ENCODE data around the gene IPPK.

Gene IPPK, protein sequence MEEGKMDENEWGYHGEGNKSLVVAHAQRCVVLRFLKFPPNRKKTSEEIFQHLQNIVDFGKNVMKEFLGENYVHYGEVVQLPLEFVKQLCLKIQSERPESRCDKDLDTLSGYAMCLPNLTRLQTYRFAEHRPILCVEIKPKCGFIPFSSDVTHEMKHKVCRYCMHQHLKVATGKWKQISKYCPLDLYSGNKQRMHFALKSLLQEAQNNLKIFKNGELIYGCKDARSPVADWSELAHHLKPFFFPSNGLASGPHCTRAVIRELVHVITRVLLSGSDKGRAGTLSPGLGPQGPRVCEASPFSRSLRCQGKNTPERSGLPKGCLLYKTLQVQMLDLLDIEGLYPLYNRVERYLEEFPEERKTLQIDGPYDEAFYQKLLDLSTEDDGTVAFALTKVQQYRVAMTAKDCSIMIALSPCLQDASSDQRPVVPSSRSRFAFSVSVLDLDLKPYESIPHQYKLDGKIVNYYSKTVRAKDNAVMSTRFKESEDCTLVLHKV

DNA sequence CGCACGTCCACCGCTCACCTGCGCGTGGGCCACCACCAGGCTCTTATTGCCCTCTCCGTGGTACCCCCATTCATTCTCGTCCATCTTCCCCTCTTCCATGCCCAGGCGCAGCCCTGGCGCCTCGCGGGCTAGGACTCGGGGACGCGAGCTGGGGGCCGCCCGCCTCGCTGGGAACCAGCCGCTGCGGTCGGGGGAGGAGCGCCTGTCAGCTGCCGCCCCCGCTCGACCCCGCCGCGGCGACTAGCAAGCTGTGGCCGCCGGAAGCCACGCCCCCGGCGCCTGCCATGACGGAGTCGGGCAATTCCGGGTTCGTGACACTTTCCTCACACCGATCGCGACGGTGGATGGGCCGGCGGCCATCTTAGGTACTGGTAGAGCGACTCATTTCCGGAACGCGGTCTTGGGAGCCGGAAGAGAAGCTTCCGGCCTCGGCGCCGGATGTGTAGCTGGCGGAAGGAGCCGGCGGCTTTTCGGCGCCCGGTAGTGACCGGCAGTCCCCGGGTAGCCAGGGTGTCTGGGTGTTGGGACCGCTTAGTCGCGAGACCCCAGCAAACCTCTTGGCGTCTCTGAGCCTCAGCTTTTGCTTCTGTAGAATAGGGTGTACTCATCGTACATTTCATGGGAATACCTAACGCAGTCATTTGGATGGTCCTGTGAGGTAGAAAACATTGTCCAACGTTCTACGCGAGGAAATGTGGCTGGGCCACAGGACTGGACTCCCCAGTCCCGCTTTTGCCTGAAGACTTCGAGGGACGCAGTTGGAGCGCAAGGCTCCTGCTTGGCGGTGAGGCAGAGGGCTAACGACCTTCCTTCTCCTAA lies at the start of gene IPPK:
TSS of gene IPPK (minus strand) at position 242 of the 819 bp plus-strand sequence. CDS start at position 99, 143 bp downstream.
- in situ Hi-C loops (cut with MboI; ENCODE audit: low sequenced_read_pairs), result no loop called here

DNA sequence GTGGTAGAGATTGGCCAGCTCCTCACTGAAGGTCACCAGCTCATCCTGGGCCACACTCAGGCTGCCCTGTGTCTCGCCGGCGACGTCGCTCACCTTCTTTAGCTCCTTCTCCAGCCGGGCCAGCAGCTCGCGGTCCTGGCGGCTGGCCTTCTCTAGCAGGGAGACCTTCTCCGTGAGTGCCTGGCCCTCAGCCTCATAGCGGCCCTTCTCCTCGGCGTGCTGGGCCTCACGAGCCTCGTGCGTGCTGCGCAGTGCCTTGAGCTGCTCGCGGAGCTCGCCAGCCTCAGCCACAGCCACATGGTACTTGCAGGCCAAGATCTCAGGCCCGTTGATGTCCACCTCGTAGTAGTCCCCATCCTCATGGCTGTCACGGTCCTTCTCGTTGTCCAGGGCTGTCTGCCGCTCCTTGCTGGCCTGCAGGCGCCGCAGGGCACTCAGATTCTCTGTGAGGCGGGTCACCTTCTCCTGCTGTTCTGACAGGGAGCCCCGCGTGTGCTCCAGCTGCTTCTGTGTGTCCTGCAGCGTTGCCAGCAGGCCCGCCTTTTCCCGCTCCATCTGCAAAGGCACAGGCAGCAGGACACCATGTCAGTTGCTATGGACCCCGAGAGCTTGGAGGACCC lies 49.2 kb upstream of the IPPK start:
- in situ Hi-C loops (cut with MboI; ENCODE audit: low sequenced_read_pairs), result no loop called here

DNA sequence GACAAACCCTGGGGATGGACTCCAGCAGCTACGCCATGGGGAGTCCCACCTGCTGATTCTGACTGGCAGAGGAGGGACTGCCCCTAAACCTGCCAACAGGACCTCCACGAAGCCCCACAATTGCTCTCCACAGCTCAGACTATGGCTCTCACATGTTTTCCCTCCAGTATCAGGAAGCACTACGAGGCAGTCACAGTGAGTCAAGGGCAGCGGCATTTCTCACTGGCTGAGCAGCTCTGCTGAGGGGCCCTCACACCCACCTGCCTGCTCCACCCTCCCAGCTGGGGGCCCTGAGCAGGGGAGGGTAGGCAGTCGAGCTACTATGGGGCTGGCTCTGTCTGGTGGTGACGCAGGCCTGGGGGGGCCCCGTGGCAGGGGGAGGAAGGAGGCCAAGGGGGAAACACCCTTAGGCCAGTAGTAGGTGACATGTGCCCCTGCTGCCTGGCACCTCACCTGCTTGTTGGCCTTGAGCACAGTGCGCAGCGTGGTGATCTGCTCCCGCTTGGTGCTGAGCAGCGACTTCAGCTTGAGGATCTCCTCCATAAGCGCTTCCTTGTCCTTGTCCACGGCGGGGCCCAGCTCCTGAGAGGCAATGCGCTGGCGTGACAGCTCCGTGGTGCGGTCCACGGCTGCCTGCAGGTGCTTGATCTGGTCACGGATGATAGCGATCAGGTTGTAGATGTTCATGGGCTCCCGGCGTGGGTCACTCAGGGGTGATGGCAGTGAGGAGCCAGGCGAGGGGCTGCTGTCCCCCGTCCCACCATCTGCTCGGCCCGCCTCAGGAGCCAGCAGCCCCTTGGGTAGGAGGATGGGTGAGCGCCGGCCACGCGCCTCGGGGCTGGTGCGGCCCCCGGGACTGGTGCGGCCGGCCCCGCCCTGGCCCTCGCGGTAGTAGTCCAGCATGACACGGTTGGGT lies 48.4 kb upstream of the IPPK start:
- in situ Hi-C loops (cut with MboI; ENCODE audit: low sequenced_read_pairs), result no loop called here

GRCh38 chr9:92717201-92718085 lies 47.5 kb upstream of the IPPK start:
- in situ Hi-C loops (cut with MboI; ENCODE audit: low sequenced_read_pairs), result no loop called here

- in situ Hi-C loops (cut with MboI; ENCODE audit: low sequenced_read_pairs), result no loop called here
Measured at GRCh38 chr9:92716557-92716956, 46.6 kb upstream of the IPPK start.

DNA sequence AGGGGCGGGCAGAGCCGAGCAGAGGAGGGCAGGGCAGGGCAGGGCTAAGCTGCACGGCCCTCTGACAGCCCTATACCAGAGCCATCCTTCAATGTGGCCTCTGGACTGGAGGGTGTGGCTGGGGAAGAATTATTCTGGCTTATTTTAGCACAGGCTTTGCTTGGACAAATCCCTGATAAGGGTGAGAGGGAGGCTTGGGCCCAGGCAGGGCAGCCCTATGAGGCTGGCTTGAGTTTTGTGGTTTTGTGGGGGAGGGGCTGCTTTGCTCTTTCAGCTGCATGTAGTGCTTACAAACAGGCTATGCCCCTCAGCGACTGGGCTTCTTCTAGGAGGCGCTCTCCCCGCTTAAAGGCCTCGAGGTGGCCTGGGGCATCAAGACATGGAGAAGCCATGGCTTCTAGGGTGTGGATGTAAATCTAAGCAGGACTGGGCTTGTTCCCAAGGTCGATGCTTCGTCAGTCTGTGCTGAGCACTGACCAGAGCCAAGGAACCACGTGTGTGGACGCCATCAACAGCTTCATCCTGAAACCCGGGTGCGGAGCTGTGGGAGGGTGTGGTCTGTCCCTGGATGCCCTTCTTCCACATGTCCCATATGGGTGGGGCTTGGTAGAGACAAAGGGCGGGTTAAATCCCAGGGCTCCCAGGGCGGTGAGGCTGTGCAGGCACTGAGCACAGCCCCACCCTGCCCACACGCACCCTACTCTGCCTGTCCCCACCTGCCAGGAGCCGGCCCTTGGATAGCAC lies 45.7 kb upstream of the IPPK start:
- in situ Hi-C loops (cut with MboI; ENCODE audit: low sequenced_read_pairs), result no loop called here

DNA sequence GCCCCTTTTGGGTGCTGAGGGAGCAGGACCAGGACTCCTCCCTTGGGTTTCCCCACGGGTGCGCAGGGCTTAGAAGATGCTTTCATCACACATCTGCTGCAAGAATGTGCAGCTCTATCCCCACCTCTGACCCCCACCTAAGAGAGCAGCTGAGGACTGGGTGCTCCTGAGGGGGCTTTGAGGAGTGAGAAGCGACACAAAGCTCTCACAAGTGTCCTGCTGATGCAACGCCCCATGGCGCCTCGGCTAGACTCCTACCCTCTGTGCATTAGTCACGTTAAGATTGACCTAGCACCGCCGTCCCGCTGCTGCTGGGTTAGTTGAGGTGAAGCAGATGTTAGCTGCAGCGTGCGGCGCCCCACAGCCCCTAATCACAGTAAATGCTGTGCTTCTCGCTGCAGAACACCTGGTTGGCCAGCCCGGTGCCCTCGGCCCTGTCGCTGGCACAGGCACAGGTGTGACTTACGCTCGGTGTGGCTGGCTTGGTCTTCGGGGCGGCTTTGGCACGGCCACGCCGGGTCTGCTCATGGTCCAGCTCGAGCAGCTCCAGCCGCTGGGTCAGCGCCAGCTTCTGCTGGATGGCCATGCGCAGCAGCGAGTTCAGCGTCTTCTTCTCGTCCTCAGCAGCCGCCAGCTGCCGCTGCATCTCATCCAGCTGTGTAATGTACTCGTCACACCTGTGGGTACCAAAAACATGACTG lies 45.0 kb upstream of the IPPK start:
- in situ Hi-C loops (cut with MboI; ENCODE audit: low sequenced_read_pairs), result no loop called here

DNA sequence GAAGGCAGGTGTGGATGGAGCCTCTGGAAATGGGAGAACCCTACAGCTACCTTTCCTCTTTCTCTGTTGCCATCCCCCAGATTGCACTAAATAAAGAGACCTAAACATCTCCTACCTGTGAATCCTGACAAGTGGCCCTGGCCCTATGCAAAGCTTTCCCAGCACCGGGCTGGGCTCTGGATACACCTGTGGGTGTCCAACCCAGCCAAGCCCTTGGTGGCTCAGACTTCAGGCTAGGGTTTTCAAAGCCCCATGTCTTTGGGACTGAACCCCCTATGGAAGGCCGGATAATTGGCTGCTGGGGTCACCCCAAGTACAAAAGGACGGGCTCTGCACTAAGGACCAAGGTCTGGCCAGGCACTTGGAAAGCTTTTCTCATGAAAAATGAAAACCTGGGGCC lies 44.1 kb upstream of the IPPK start:
- in situ Hi-C loops (cut with MboI; ENCODE audit: low sequenced_read_pairs), result no loop called here

- in situ Hi-C loops (cut with MboI; ENCODE audit: low sequenced_read_pairs), result no loop called here
Measured at GRCh38 chr9:92713528-92713927, 43.6 kb upstream of the IPPK start.

GRCh38 chr9:92712767-92713166 lies 42.8 kb upstream of the IPPK start:
- in situ Hi-C loops (cut with MboI; ENCODE audit: low sequenced_read_pairs), result no loop called here

DNA sequence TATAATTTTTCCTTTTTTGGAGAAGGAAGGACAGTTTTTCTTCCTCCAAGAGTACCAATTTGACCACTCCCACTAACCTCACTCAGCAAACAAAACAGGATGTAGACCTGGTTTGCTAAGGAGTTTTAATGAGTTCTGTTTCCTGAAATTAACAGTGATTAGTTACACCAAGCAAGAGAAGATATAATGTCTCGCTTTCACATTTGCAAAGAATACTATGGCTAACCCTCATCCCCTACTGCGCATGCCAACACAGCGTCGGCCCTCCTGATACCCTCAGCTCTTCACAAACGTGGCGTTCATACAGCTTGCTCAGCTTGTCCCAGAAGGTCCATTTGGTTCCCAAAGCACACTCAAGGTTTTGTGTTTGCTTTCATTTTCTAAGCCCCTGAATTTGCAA lies 41.9 kb upstream of the IPPK start:
- in situ Hi-C loops (cut with MboI; ENCODE audit: low sequenced_read_pairs), result no loop called here

DNA sequence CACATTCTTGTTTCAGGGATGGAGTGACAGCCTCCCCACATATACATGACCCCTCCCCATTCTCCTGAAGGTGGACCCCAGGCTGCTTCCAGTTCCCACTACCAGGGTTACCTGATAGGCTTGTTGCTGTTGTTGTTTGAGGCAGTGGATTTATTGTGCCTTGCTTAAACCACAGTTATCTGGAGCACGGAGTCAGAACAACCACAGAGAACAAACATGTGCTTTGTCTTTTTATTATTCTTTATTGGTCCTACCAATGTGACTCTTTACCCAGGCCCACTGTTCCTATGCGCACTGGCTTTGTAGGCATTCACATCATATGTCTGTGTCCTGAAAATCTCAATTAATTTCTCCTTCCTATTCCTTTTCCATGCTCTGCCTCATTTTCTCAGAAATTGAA lies 41.2 kb upstream of the IPPK start:
- in situ Hi-C loops (cut with MboI; ENCODE audit: low sequenced_read_pairs), result no loop called here

DNA sequence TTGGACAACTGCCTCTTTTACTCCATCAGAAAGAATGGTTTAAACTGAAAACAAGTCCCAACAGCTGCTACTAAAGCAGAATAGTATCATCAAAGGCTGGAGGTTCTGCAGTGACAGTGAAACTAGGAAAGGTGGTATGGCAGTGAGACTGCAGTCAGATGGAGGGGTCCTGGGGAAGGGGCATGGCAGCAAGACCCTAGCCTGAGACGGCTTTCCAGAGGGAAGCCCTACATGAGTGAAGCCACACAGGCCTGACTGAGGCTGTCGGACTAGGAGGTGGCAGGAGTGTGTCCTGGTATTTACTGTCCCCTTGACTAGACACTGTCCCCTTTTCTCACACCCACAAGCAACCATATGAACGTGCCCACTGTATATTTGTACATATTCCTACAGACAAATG lies 40.4 kb upstream of the IPPK start:
- in situ Hi-C loops (cut with MboI; ENCODE audit: low sequenced_read_pairs), result no loop called here

DNA sequence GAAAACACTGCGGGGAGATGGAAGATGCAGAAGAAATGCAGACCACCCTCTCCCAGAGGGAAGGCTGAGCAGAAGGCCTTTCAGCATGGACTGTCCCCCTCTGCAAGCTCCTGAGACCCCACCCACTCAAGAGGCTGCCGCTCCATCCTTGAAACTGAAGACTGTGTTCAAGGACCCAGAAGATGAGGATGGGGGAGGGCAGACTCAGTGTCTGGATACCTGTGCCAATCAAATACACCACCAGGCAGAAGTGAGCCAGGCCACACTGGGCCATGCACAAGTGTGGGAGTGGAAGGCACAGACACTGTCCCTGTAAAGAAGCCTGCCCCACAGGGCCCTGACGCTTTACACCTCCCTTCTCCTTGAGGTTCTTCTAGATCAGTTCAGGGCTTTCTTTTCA lies 40.0 kb upstream of the IPPK start:
- in situ Hi-C loops (cut with MboI; ENCODE audit: low sequenced_read_pairs), result no loop called here

DNA sequence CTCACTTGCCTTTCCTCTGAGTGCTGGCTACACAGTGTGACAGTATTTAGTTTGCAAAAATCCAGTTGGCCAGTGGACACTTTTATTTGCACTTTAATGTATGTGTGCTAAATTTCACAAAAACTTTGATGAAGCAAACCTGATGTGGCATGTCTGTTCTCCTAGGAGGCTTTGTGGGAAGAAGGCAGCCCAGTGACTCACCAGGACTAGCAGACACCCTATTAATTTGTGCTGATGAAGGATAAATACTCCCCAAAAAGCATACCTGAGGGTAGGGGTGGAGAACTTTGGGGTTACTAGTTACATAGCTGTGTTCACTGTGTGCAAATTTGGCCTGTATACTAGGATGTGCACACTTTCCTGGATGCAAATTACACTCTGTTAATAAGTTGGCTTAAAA lies 39.3 kb upstream of the IPPK start:
- in situ Hi-C loops (cut with MboI; ENCODE audit: low sequenced_read_pairs), result no loop called here

GRCh38 chr9:92707530-92707929 lies 37.6 kb upstream of the IPPK start:
- in situ Hi-C loops (cut with MboI; ENCODE audit: low sequenced_read_pairs), result no loop called here

- in situ Hi-C loops (cut with MboI; ENCODE audit: low sequenced_read_pairs), result no loop called here
Measured at GRCh38 chr9:92706218-92706940, 36.4 kb upstream of the IPPK start.

DNA sequence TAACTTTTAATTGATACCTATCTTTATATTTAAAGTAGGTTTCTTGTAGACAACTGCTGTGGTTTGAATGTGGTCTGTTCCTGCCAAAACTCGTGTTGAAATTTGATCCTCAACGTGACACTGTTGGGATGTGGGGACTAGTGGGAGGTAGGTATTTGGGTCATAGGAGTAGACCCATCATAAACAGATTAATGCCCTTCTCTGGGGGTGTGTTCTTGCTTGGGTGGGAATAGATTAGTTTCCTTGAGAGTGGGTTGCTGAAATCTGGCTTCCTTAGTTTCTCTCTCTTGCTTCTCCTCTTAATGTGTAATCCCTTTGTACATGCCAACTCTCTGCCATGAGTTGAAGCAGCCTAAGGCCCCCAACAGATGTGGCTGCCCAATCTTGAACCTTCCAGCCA lies 34.6 kb upstream of the IPPK start:
- in situ Hi-C loops (cut with MboI; ENCODE audit: low sequenced_read_pairs), result no loop called here
